Measurements from ENCODE around the gene FAHD1.

Gene FAHD1

DNA sequence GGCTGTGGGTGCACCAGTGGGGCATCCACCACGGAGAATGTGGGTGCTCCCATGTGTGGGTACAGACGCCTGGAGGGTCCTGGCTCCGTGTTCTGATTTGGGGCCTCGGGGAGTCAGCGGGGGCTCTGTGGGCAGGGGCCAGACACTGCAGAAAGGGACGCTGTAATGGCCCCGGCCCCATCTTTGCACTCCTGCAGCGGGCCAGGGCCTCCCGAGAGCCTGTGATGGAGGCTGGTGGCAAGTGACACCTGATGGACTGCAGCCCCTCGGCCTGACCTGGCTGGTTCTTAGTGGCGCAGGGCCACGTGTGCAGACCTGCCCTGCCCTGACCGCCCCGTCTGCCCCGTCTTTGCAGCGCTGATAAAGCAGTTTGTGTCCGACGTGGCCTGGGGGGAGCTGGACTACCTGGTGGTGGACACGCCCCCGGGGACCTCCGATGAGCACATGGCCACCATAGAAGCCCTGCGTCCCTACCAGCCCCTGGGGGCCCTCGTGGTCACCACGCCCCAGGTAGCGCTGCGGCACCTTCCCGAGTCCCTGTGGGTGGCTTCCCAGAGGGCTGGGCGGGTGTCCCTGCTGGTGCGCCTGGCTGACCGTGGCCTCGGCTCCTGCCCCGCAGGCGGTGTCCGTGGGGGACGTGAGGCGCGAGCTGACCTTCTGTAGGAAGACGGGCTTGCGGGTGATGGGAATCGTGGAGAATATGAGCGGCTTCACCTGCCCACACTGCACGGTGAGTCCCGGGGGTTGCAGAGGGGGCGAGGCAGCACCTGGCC lies 39.5 kb upstream of the FAHD1 start:
- Histone ChIP-seq H3K36me3 (ENCODE audit: insufficient read depth, low read length) (no peaks in the 10 kb centered on the region; the same call in 1 of the 2 replicates), H3K4me3 (no peak overlapping the region), H3K27ac (no peak overlapping the region), H3K9ac (ENCODE audit: insufficient read length) (no peak overlapping the region), H3K9me3 (ENCODE audit: low read depth, low read length) (no peaks in the 10 kb centered on the region)
- TF ChIP-seq FOXP2 (optimal IDR thresholded peaks at IDR 0.05; ENCODE audit: control extremely low read depth, extremely low read length, insufficient read depth) (no peak), EZH2 (IDR thresholded peaks at IDR 0.05) (no peak), POLR2AphosphoS5 (IDR thresholded peaks at IDR 0.05; ENCODE audit: borderline replicate concordance, low read depth, low read length) (no peak)
- DNase-seq (ENCODE audit: low read depth, low spot score): no peak

DNA sequence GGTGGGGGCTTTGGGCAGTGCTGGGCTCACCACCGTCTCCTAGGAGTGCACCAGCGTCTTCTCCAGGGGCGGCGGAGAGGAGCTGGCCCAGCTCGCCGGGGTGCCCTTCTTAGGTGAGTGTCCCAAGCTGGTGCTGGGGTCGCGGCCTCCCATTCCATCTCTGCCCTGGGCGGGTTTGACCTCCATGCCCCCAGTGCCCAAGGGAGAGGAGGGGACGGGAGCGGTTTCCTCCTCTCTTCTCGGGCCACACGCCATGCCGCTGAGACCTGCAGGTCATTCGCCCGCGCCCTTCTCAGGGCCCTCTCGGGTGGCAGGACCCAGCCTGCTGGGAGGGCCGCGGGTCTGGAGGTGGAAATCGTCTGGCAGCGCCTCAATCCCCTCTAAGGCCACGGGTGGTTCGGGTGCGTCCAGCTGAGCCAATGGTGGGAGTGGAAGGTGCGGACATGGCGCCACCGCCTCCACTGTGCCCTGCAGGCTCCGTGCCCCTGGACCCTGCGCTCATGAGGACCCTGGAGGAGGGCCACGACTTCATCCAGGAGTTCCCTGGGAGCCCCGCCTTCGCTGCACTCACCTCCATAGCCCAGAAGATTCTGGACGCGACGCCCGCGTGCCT lies 38.8 kb upstream of the FAHD1 start:
- Histone ChIP-seq H3K36me3 (ENCODE audit: insufficient read depth, low read length) (no peaks in the 10 kb centered on the region; the same call in 1 of the 2 replicates), H3K27ac (no peak overlapping the region), H3K9ac (ENCODE audit: insufficient read length) (no peak overlapping the region), H3K4me3 (no peak overlapping the region), H3K9me3 (ENCODE audit: low read depth, low read length) (no peaks in the 10 kb centered on the region)
- no peak for DNase-seq (ENCODE audit: low read depth, low spot score)
- no peak for TF ChIP-seq POLR2AphosphoS5 (IDR thresholded peaks at IDR 0.05; ENCODE audit: borderline replicate concordance, low read depth, low read length)
- TF ChIP-seq EZH2 (IDR thresholded peaks at IDR 0.05): no peak
- no peak for TF ChIP-seq FOXP2 (optimal IDR thresholded peaks at IDR 0.05; ENCODE audit: control extremely low read depth, extremely low read length, insufficient read depth)

DNA sequence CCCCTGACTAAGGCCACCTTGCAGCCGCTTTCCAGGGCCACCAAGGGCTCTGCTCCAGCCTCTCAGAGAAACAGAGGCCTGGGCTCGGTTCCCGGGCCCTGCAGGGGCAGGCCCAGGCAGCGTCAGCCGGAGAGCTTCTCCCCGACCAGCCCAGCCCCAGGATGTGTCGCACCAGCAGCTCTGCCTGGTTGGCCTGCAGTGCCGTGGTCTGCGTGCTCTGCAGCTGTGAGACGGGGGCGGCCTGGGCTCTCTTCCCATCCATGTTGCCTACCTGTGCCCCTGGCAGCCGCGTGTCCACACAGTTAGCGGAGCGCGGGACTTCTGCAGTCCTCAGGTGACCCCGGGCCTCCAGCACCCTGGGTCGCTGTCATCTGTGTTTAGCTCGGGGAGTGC lies 38.3 kb upstream of the FAHD1 start:
- Histone ChIP-seq H3K36me3 (ENCODE audit: insufficient read depth, low read length) (no peaks in the 10 kb centered on the region; the same call in 1 of the 2 replicates), H3K9me3 (ENCODE audit: low read depth, low read length) (no peaks in the 10 kb centered on the region), H3K9ac (ENCODE audit: insufficient read length) (no peak overlapping the region), H3K27ac (no peak overlapping the region), H3K4me3 (no peak overlapping the region)
- TF ChIP-seq EZH2 (IDR thresholded peaks at IDR 0.05): no peak
- no peak for TF ChIP-seq FOXP2 (optimal IDR thresholded peaks at IDR 0.05; ENCODE audit: control extremely low read depth, extremely low read length, insufficient read depth)
- no peak for TF ChIP-seq POLR2AphosphoS5 (IDR thresholded peaks at IDR 0.05; ENCODE audit: borderline replicate concordance, low read depth, low read length)
- DNase-seq (ENCODE audit: low read depth, low spot score): no peak

DNA sequence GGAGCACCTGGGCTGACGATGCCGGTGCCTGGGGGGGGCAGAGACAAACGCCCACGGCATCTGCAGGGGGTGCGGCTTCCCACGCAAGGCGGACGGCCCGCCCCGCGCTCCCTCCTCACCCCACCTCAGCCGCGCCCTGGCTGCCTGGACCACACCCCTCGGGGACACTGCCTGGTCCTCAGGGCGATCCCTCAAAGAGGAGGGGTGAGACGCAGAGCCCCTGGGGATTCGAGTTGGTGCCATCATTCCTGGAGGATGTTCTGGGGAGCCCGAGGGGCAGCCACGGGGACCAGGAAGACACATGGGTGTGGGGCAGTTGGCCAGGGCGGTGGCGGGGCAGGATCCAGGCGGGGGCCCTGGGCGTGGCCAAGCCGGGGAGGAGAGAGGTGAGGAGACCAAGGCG lies 37.4 kb upstream of the FAHD1 start:
- Histone ChIP-seq H3K9ac (ENCODE audit: insufficient read length) (no peak overlapping the region), H3K4me3 (no peak overlapping the region), H3K27ac (no peak overlapping the region), H3K36me3 (ENCODE audit: insufficient read depth, low read length) (no peaks in the 10 kb centered on the region; the same call in 1 of the 2 replicates), H3K9me3 (ENCODE audit: low read depth, low read length) (no peaks in the 10 kb centered on the region)
- TF ChIP-seq POLR2AphosphoS5 (IDR thresholded peaks at IDR 0.05; ENCODE audit: borderline replicate concordance, low read depth, low read length) (no peak), EZH2 (IDR thresholded peaks at IDR 0.05) (no peak), FOXP2 (optimal IDR thresholded peaks at IDR 0.05; ENCODE audit: control extremely low read depth, extremely low read length, insufficient read depth) (no peak)
- DNase-seq (ENCODE audit: low read depth, low spot score): no peak

DNA sequence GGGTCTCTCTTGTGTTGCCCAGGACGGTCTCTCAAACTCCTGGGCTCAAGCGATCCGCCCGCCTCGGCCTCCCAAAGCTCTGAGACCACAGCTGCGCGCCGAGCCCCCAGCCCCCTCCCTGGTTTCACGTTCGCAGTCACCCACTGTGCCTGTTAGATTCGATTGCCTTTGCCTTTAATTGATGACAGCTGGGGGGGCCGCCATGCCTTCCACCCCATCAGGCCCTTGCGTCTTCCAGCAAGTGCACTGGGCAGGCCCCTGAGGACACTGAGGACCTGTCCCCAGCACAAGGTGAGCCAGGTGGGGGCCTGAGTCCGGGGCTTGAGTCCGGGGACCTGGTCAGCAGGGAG lies 36.8 kb upstream of the FAHD1 start:
- no peak overlapping the region for H3K9ac ChIP-seq (ENCODE audit: insufficient read length)
- DNase-seq (ENCODE audit: low read depth, low spot score): no peak
- H3K4me3 ChIP-seq: no peak overlapping the region
- H3K27ac ChIP-seq: no peak overlapping the region
- no peak for TF ChIP-seq EZH2 (IDR thresholded peaks at IDR 0.05)
- no peak for TF ChIP-seq POLR2AphosphoS5 (IDR thresholded peaks at IDR 0.05; ENCODE audit: borderline replicate concordance, low read depth, low read length)
- no peak for TF ChIP-seq FOXP2 (optimal IDR thresholded peaks at IDR 0.05; ENCODE audit: control extremely low read depth, extremely low read length, insufficient read depth)
- H3K36me3 ChIP-seq (ENCODE audit: insufficient read depth, low read length): no peaks in the 10 kb centered on the region; the same call in 1 of the 2 replicates
- H3K9me3 ChIP-seq (ENCODE audit: low read depth, low read length): no peaks in the 10 kb centered on the region

DNA sequence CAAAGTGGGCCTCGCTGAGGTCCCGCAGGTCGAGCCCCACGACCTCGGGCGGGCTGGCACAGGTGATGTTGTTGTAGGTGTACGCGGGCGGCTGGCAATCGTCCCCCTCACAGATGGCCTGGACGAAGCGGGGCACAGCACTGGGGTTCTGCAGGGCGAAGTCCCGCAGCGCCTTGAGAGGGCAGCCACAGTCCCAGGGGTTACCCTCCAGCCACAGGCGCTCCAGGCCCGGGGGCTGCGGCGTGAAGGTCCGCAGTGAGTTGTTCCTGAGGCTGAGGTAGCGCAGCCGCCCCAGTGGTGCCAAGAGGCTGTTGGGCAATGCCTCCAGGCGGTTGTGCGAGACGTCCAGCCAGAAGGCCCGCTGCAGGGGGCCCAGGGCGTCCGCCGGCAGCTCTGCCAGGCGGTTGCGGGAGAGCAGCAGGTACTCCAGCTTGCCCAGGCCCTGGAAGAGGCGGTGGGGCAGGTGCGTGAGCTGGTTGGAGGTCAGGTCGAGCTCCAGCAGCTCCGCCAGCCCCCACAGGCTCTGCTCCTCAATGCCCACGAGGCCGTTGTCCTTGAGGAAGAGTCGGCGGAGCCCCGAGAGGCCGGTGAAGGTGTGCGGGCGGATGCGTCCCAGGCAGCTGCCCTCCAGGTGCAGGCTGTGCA lies 36.3 kb upstream of the FAHD1 start:
- H3K36me3 ChIP-seq (ENCODE audit: insufficient read depth, low read length): no peaks in the 10 kb centered on the region; the same call in 1 of the 2 replicates
- DNase-seq (ENCODE audit: low read depth, low spot score): no peak
- no peak overlapping the region for H3K9ac ChIP-seq (ENCODE audit: insufficient read length)

DNA sequence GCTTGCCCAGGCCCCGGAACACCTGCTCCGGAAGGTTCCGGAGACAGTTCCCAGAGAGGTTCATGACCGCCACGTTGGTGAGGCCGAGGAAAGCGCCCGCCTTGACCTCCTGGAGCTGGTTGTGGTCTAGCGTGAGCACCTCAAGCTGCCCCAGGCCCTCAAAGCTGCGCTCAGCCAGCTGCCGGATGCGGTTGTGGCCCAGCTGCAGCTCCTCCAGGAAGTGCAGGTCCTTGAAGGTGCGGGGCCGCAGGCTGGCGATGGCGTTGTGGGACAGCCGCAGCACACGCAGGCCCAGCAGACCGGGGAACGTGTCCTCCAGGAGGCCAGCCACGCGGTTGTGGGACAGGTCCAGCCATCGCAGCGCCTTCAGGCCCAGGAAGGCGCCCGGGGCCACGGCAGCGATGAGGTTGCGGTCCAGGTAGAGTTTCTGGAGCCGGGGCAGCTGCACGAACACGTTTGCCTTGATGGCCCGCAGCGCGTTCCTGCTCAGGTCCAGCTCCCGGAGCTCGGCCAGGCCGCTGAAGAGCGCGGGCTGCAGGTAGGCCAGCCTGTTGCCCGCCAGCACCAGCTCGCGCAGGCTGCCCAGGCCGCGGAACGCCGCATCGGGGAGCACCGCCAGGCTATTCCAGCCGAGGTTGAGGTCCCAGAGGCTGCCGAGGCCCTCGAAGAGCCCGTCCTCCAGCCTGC lies 35.6 kb upstream of the FAHD1 start:
- H3K27ac ChIP-seq: no peak overlapping the region
- H3K9ac ChIP-seq (ENCODE audit: insufficient read length): no peak overlapping the region
- TF ChIP-seq FOXP2 (optimal IDR thresholded peaks at IDR 0.05; ENCODE audit: control extremely low read depth, extremely low read length, insufficient read depth) (no peak), EZH2 (IDR thresholded peaks at IDR 0.05) (no peak), POLR2AphosphoS5 (IDR thresholded peaks at IDR 0.05; ENCODE audit: borderline replicate concordance, low read depth, low read length) (no peak)
- no peak overlapping the region for H3K4me3 ChIP-seq
- H3K36me3 ChIP-seq (ENCODE audit: insufficient read depth, low read length): no peaks in the 10 kb centered on the region; the same call in 1 of the 2 replicates
- no peaks in the 10 kb centered on the region for H3K9me3 ChIP-seq (ENCODE audit: low read depth, low read length)
- DNase-seq (ENCODE audit: low read depth, low spot score): no peak

More for the DNA sequence above, 36.3 kb upstream of the FAHD1 start:
- Histone ChIP-seq H3K27ac (no peak overlapping the region), H3K4me3 (no peak overlapping the region), H3K9me3 (ENCODE audit: low read depth, low read length) (no peaks in the 10 kb centered on the region)
- TF ChIP-seq FOXP2 (optimal IDR thresholded peaks at IDR 0.05; ENCODE audit: control extremely low read depth, extremely low read length, insufficient read depth): no peak
- TF ChIP-seq EZH2 (IDR thresholded peaks at IDR 0.05): no peak
- TF ChIP-seq POLR2AphosphoS5 (IDR thresholded peaks at IDR 0.05; ENCODE audit: borderline replicate concordance, low read depth, low read length): no peak

All from SK-N-MC (cell line).